NCI-H526 treated with DMSO at 0.1 percent for 48 hours (cell line): ENCODE data around the gene RHBDF2.

Experiments used
- DNase-seq: peaks from one replicate; lab custom pipeline; 2025; lab: John Stamatoyannopoulos, UW

Gene RHBDF2

GRCh38 chr17:76500747-76501017, 541 bp downstream of the RHBDF2 start:
- no peak for DNase-seq

DNA sequence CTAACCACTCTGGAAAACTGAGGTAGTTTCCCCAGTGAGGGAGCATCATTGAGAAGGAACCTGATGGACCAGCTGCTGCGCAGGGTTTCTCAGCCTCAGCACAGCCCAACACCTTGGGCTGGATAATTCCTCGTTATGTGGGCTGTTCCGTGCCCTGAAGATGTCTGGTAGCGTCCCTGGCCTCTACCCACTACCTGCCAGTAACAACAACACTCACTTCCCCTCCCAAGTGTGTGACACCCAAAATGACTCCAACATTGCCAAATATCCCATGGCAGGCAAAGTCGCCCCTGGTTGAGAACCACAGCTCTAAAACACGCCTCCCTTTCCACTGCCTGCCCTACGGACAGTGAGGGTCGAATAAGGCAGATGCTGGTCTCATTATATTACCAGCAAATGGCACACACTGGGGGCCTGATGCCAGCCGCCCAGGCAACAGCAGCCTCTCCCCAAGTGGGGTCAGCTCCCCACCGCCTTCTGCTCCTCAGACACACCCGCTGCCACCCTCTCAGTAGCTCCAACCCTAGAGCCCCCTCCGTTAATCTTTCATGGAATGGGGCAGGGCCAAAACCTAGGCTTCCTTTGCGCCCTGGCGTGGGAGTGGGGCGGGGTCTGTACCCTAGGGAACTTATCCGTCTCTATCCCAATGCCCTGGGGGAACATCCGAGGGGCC, 1.0 kb downstream of the RHBDF2 start:
- DNase-seq = no peak

DNA sequence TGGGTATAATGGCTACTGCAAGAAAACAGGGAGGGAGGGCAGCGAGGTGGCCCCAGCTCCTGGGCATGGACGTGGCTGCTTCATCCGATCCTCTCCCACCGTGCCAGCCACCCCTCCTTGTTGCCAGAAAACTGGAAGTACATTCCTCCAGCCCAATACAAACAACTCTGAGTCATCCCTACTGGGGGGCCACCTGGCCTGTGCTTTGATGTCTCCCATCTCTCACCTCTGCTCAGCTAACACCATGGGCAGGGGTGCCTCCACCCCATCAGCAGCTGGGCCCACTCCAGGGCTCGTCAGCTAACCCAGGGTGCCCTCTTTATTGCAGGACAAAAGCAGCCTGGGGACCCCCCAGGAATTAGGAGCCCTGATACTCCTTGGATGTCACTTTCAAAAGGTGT, 2.0 kb downstream of the RHBDF2 start:
- no peak for DNase-seq

DNA sequence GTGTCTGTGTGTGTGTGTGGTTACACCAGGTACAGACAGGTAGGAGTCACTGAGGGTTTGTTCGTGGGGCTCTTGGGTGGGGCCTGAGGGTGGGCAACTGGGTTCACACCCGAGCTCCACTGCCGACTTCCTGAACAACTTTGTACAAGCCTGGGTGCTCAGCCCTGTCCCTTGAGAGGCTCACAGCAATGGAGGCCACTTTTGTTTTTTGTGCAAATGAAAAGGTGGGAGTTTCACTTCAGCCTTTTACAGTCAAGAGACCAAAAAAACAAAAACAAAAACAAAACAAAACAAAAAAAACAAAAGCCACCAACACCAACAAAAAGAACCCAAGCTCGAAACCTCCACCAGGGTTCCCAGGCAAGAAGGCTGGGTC, 2.4 kb downstream of the RHBDF2 start:
- DNase-seq = no peak

DNA sequence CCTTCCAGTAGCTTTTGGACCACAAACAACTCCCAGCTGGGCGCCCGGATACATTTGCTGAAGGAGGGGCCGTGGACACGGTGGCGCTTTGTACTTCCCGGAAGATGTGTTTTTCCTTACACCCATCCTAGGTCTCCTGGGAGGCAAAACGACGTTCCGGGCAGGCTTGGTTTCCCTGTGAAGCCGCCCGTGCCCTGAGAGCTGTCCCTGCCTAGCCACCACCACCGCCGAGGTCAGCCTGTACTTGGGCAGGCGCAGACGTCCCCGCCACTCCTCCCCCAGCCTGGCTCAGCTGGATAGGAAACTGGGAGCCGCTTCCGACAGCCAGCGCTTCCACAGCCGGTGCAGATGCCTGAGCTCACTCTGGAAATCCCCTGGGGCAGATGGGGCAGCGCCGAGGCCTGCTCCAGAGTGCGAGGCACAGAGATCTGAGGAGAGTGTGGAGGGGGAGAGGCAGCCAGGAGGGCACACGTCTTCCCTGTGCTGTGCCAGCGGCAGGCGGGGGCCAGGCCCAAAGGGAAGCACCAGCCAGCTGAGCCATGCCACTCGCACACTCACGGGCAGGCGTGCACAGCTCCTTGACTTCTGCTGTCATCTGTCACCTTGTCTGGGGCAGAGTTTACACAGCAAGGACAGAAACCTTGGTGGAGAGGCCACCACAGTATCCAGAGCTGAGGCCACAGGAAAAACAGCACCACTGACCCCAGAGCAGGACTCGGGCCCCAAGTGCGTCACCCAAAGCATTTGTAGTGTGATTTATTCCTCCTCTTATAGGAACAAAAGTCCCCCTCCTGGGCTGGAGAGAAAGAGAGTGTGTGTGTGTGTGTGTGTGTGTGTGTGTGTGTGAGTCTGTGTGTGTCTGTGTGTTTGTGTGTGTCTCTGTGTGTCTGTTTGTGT, 3.0 kb downstream of the RHBDF2 start:
- DNase-seq = peak; percentile 67

DNA sequence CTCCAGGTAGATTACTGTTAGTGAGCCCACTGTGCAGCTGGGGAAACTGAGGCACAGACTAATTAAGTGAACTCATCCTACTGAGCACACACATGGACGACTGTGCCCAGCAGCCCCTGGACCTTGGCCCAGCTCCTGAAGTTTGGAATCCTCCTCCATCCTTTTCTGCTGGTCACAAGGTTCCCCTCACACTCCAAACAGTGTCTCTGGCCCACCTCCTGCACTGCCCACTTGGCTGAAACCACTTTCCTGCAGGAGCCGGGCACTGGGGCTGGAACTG, 3.6 kb downstream of the RHBDF2 start:
- no peak for DNase-seq

- no peak for DNase-seq
These were observed 4.8 kb downstream of the RHBDF2 start for GRCh38 chr17:76496464-76496863.

GRCh38 chr17:76495663-76496400, 5.4 kb downstream of the RHBDF2 start:
- no peak for DNase-seq

GRCh38 chr17:76493505-76494167, 7.6 kb downstream of the RHBDF2 start:
- no peak for DNase-seq

DNA sequence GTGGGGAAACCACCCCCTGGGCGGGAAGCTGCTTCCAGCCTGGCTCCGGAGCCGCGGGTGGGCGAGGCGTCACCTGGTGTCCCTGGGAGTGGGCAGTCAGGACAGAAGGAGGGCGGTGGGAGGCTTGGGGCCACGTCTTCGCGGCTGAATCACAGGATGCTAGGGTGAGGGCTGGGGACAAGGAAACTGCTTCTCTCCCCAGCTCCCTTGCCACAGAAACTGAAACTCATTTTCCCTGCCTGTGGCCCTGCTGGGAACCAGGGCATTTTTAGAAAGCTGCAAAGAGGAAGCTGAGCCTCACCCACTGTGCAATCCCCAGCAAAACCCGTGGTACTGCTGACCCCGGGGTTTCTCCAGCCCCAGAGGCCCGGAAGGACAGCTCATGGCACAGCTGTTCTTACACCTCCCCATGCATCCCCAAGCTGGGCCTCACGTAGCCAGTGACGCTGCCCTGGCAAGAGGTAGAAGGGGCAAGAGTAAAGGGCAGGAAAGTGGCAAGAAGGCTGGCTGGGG, 8.2 kb downstream of the RHBDF2 start:
- DNase-seq = no peak

DNA sequence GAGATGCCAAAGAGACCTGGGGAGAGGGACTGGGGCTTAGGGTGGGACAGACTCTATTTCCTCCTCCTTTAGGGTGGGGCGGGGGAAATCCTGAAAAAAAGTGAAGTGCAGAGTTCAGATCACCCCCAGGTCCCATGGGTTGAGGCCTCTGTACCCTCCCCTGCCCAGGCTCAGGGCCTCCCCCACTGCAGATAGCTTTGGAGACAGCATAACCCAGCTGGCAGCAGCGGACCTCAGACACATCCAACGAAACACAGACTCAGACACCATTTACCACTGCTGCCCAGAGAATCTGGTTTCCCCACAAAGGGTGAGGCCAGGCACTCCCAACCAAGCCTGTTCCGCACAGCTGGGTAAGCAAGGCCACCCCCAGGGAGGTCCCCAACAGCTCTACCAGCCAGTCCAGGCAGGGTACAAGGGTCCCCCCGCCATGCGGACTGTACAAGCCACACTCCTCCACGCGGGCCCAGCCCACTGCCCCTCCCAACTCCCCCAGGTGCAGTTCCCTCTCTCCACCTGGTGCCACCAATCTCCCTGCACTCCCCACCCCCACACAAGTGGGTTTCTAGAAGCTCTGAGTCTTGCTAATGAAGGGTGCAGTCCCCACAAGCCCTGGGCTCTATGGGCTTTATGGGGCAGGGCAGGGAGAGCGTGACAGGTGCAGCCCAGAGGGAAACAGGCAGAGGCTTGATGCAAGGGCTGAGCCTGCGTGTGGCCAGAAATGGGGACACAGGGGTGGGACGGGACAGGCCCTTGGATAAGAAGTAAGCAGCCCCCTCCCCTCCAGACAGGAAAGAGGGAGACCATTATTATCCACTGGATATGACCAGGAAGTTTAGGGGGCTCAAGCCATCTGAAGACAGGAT, 8.9 kb downstream of the RHBDF2 start:
- no peak for DNase-seq

DNA sequence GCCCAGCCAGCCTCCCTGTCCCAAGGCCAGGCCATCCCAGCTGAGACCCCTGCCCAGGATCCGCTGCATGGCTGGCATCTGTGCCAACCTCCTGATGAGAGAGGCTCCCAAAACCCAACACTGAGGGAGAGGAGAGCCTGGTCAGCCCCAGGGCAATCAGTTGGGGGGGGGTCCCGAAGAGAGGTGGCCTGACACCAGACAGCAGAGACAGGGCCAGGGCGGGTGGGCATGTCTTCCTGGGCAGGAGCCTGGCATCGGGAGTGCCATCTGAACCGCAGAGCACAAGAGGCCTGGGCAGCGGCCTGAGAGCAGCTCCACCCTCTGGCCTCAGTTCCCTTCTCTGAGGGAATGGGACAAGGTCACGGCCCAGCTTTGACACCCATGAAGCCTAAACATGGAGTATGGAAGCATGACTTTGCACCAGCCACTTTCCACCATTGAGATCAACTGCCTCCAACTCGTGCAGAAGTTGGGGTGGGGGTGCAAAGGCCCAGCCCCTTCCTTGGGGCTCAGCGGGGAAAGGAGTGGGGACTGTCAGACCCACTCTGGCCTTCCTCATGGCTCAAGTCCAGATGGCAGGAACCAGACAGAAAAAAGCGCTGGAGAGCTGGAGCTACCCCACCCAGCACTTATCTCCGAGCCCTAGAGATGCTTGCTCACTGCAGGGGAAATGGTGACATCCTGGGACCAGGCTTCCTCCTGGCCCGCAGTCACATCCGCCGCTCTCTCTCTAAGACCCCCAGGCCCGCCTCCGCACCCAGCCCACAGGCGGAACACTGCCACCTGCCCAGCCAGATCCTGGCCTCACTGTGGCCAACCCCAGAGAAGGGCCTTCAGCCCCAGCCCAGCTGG, 9.7 kb downstream of the RHBDF2 start:
- no peak for DNase-seq

DNA sequence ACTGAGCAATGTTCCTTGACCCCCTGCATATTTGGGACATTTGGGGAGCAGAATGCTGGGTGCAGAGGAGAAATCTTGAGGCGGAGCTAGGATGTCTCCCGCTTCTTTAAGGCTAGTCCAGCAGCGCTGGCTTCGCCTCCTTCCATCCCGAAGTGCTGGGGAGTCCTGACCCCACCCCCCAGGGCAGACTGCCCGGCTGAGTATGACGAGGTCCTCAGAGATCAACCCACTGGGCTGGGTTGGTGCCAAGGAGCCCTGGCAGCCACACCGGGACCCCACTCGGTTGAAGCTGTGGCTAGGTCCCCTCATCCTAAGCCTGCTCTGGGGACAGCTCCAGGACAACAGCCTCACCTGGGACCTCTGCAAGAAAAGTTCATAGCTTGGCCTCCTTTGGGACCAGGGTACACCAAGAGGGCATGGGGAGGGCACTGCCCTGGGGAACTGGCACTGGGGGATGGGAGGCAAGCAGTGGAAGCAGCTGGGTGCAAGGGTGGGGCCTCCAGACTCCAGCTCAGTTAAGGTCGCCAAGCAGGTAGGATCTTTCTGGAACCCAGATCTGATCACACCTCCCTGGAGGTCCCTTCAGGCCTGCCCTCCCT, 11.0 kb downstream of the RHBDF2 start:
- DNase-seq = no peak

- no peak for DNase-seq
These were observed 13.6 kb downstream of the RHBDF2 start for GRCh38 chr17:76487451-76488192.

DNA sequence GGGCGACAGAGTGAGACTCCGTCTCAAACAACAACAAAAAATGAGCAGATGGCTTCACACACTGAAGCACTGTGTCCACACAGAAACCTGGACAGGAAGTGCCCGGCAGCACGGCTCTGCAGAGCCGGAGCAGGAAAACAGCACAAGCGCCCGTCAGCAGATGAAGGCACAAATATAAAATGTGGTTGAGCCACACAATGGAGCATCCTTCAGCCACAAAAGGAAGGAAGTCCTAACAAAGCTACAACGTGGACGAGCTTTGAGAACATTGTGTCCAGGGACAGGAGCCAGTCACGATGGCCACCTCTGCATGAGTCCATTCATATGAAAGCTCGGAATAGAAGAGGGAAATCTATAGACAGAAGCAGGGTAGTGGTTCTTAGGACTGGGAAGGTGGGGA, 15.7 kb downstream of the RHBDF2 start:
- no peak for DNase-seq

DNA sequence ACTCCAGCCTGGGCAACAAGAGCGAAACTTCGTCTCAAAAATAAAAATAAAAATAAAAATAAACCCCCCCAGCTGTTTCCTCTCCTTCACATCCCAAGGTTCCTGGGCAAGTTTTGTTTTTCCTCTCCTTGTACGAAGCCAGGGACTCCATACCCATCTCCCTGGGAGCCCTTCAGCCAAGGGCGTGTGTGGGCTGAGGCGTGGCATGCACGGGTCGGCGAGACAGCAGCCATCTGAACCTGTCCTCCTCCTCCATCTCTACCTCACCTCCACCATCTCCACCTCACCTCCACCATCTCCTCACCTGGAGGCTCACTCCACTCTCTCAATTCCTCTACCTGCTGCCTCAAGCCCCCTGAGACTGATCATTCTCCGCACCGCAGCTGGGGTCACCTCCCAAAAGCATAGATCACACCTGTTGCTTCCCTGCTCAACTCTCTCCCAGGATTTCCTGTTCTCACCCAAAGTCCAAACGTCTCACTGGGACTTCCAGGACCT, 16.9 kb downstream of the RHBDF2 start:
- DNase-seq = no peak

DNA sequence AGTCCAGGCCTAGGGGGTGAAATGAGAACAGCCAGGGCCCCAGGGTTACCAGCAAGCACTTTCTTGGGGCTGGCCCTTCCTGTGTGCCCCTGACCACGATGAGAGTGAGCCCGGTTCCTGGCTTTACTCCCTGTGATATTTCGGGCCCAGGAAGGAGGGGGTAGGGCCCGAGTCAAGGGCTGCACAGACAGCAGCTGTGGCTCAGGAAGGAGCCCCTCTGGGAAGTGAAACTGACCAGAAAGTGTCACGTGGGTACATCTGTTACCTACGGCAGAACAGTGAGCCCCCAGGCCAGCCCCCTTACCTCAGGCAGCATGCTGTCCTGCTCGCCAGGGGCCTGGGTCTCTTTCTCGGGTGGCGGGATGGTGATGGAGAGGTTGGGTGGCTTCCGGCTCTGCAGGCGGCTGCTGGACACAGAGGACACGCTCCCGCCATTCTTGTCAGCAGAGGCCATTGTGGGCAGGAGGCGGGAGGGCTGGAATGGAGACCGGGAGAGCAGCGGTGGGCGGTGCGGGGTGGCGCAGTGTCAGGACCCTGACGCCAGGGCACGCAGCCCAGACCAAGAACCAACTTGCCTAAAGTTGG, 20.1 kb downstream of the RHBDF2 start:
- no peak for DNase-seq

- DNase-seq = no peak
These were observed 20.6 kb downstream of the RHBDF2 start for GRCh38 chr17:76480632-76481031.

DNA sequence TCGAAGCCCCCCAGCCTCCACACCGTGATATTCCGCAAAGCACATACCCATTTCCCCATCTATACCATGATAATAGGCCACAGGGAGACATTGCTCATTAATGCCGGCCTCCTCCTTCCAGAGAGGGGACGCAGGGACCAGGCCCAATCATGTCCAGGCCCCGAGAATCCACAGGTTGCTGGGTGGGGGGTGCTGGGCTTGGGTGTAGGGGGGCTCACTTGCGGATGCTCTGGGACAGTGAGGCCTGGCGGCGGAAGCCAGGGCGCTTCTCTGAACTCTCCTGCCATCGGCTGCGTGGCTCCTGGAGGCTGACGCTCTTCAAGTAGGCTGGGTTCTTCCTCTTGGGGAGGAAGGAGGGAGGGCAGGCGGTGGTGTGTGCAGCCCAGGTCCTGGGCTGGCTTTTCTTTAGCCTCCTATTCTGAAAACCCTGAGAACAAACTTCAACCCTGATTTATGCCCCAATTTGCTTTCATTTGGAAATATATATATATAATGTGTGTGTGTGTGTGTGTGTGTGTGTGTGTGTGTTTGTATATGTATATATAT, 21.6 kb downstream of the RHBDF2 start:
- DNase-seq = no peak
